Renal cortex interstitium (tissue), 15 donors: Measurements from ENCODE around the gene RBM47. TPM values are rescaled to one million over a fixed set of nuclear protein-coding genes. Genes with fewer than 3 reads are reported as not detected.

Experiments used
- DNase-seq, 11 donors: peaks; one replicate each; pipeline ENCODE4 v3.0.0-alpha.2; 2013; ENCODE audit warnings: low read depth in 9 of 11, low spot score in 4 of 11; ENCODE audit errors: extremely low read depth in 1 of 11
- long read RNA-seq, 16 experiments: transcript quantifications; one replicate each; lab custom pipeline, GENCODE V29; 2026
- polyA plus RNA-seq, 3 donors: library from polyadenylated mRNA; unstranded; fragments of 120-200 nt; gene quantifications; one replicate each; pipeline ENCODE4 v1.2.1, GENCODE V29; 2013; ENCODE audit not compliant: insufficient read length in 3 of 3

The RBM47 gene
- polyA plus RNA-seq = 100 to 1,000 TPM in 1 of 3 donors, 10 to 100 TPM in 2; 73.9 to 116 (median 87.4) TPM
- long read RNA-seq, donor 1, full-length matches to known transcripts = 4 of 4 reads
- long read RNA-seq, donor 1, partial matches to known transcripts = 0 of 4 reads
- long read RNA-seq, donor 1, other reads (novel, unspliced or antisense) = 0 of 4 reads
- long read RNA-seq, donor 2, full-length matches to known transcripts = 1 of 16 reads
- long read RNA-seq, donor 2, partial matches to known transcripts = 15 of 16 reads
- long read RNA-seq, donor 2, other reads (novel, unspliced or antisense) = 0 of 16 reads
- long read RNA-seq, donor 3, full-length matches to known transcripts = 3 of 3 reads
- long read RNA-seq, donor 3, partial matches to known transcripts = 0 of 3 reads
- long read RNA-seq, donor 3, other reads (novel, unspliced or antisense) = 0 of 3 reads
- long read RNA-seq, donor 4, full-length matches to known transcripts = 6 of 6 reads
- long read RNA-seq, donor 4, partial matches to known transcripts = 0 of 6 reads
- long read RNA-seq, donor 4, other reads (novel, unspliced or antisense) = 0 of 6 reads
- long read RNA-seq, donor 5 = 0 reads
- long read RNA-seq, donor 6, full-length matches to known transcripts = 9 of 9 reads
- long read RNA-seq, donor 6, partial matches to known transcripts = 0 of 9 reads
- long read RNA-seq, donor 6, other reads (novel, unspliced or antisense) = 0 of 9 reads
- long read RNA-seq, donor 7, full-length matches to known transcripts = 2 of 15 reads
- long read RNA-seq, donor 7, partial matches to known transcripts = 13 of 15 reads
- long read RNA-seq, donor 7, other reads (novel, unspliced or antisense) = 0 of 15 reads
- long read RNA-seq, donor 8 = 0 reads
- long read RNA-seq, donor 9, full-length matches to known transcripts = 7 of 7 reads
- long read RNA-seq, donor 9, partial matches to known transcripts = 0 of 7 reads
- long read RNA-seq, donor 9, other reads (novel, unspliced or antisense) = 0 of 7 reads
- long read RNA-seq, donor 10, full-length matches to known transcripts = 6 of 6 reads
- long read RNA-seq, donor 10, partial matches to known transcripts = 0 of 6 reads
- long read RNA-seq, donor 10, other reads (novel, unspliced or antisense) = 0 of 6 reads
- long read RNA-seq, donor 11, full-length matches to known transcripts = 7 of 12 reads
- long read RNA-seq, donor 11, partial matches to known transcripts = 5 of 12 reads
- long read RNA-seq, donor 11, other reads (novel, unspliced or antisense) = 0 of 12 reads
- long read RNA-seq, donor 12, full-length matches to known transcripts = 3 of 3 reads
- long read RNA-seq, donor 12, partial matches to known transcripts = 0 of 3 reads
- long read RNA-seq, donor 12, other reads (novel, unspliced or antisense) = 0 of 3 reads
- long read RNA-seq, donor 13 = 0 reads
- long read RNA-seq, donor 14, full-length matches to known transcripts = 2 of 2 reads
- long read RNA-seq, donor 14, partial matches to known transcripts = 0 of 2 reads
- long read RNA-seq, donor 14, other reads (novel, unspliced or antisense) = 0 of 2 reads
- long read RNA-seq, donor 15, full-length matches to known transcripts = 6 of 6 reads
- long read RNA-seq, donor 15, partial matches to known transcripts = 0 of 6 reads
- long read RNA-seq, donor 15, other reads (novel, unspliced or antisense) = 0 of 6 reads
- long read RNA-seq, donor 16, full-length matches to known transcripts = 23 of 40 reads
- long read RNA-seq, donor 16, partial matches to known transcripts = 9 of 40 reads
- long read RNA-seq, donor 16, other reads (novel, unspliced or antisense) = 8 of 40 reads

DNA sequence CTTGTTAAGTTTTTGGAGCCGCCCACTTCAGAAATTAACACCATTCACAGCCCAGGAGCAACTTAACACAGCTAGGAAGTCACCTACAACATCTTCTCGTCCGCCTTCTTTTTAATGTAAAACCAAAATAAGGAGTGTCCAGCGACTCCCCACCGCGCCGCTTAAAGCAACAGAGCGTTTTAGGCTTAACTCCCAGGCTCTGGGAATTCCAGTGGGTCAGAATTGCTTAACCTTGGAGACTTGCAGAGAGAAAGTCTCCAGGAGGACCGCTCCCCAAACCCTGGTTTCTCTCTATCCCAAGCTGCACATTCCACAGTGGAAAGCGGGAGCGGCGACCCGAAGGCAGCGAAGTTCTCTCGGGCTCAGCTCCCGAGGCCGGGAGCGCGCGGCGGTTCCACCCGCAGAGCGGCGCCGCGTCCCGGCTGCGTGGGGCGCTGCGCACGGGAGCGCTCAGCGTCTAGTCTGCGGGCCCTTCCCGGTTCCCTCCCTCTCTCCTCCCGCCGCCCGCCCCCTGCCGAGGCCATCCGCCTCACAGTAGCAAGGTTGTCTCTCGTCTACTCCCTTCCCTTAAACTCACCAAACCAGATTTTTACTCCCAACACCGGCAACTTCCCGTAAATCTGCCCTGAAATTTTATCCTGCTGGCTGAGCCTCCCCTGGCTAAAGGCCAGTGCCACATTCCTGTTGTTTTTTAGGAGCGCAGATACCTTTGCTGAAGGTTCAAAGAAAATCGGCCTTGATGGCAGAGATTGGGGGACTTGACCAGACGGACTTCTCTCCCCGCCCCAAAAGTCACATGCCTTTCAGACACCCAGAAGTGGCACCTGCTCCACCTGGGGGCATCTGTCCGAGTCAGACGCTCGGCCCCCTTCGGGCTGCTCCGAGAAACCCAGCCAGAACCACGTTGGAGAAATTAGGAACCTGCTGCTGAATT lies at the start of gene RBM47:
RBM47 (minus strand) TSS at position 464 of the 934 bp plus-strand sequence. CDS start 190,971 bp downstream, outside the sequence.
- DNase-seq = peak in 8 of 11 donors; percentile 45 to 69 (median 56)

DNA sequence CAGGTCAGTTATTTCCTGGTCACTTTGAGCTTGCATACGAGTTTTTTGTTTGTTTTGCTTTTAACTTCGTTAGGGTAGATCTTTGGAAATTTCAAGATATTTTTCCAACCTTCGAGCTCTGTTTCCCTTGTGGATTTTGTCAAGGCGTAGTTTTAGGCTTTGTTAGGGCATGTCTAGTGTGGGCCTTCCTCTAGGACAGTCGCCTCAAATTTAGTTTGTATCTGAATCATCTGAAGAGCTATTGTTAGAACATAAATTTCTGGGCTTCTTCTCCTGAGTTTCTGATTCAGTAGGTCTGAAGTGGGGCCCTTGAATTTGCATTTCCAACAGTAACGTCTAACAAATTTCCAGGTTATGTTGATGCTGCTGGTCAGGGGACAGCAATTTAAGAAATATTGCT lies 48.8 kb upstream of the RBM47 start:
- no peak for DNase-seq

DNA sequence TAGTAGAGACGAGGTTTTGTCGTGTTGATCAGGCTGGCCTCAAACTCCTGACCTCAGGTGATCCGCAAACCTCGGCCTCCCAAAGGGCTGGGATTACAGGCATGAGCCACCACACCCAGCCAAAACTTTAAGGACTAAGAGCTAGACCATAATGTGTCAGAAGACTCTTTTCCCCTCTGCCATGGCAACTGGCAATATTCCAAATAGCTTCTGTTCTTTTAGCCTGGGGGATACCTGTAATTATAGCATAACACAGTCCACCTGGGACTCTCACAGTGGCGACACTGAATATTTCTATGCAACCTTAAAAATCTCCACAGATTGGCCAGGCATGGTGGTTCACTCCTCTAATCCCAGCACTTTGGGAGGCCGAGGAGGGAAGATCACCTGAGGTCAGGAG lies 45.5 kb upstream of the RBM47 start:
- peak in 1 of 11 donors; percentile 4 for DNase-seq

GRCh38 chr4:40672528-40673522 lies 43.2 kb upstream of the RBM47 start:
- peak in 4 of 11 donors; percentile 17 to 32 (median 27) for DNase-seq

- DNase-seq = no peak
Measured at GRCh38 chr4:40669504-40669903, 39.8 kb upstream of the RBM47 start.

- no peak for DNase-seq
Measured at GRCh38 chr4:40665842-40666241, 36.2 kb upstream of the RBM47 start.

GRCh38 chr4:40662962-40663604 lies 33.4 kb upstream of the RBM47 start:
- DNase-seq = peak in 3 of 11 donors; percentile 13 to 28 (median 13)

GRCh38 chr4:40661803-40662202 lies 32.1 kb upstream of the RBM47 start:
- no peak for DNase-seq

DNA sequence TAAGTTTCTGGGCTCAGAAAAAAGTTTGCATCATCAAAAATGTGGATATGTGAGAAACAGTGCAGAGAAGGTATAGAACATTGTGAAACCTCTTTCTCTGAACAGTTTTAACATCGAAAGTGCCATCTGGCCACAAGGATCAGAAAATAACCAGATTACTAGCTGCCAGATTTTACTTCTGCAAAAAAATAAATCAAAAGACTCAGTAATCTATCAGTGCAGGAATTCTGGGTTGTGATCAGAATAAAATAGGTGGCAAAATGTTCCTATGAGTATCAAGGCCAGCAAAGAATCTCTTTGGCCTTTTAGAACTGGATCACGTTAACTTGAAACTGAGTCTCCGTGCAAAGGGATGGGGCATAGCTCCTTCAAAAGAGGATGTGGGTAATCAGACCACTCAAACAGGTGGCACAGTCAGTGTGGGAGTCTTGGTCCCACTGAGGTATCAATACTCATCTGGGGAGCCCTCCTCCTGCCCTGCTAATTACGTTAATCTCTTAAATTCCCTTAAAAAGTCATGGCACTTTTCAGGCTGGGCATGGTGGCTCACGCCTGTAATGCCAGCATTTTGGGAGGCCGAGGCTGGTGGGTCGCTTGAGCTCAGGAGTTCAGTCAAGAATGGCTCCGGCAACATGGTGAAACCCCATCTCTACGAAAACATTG lies 26.7 kb upstream of the RBM47 start:
- no peak for DNase-seq

- no peak for DNase-seq
Measured at GRCh38 chr4:40651280-40651679, 21.6 kb upstream of the RBM47 start.

DNA sequence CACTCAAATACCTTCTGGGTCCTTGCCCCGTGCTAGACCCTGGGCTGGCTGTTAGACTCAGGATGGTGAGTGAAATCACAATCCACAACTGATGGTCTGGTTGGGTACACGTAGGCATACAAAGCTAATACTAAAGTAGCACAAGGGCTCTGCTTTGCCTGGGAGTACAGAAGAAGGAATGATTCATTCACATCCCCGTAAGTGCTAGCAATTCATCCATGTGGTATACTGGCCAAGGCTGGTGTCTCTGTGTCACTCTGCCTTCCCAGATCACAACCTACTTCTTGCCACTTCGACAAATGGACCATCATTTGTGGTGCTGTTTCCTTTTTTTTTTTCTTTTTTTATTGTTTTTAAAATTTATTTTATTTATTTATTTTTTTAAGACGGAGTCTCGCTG lies 19.7 kb upstream of the RBM47 start:
- no peak for DNase-seq

- no peak for DNase-seq
Measured at GRCh38 chr4:40648742-40649281, 19.1 kb upstream of the RBM47 start.

GRCh38 chr4:40648131-40648530 lies 18.5 kb upstream of the RBM47 start:
- peak in 1 of 11 donors; percentile 43 for DNase-seq

GRCh38 chr4:40645586-40645985 lies 15.9 kb upstream of the RBM47 start:
- no peak for DNase-seq

- no peak for DNase-seq
Measured at GRCh38 chr4:40632080-40632479, 2.4 kb upstream of the RBM47 start.
